Mucosa of gallbladder (tissue), 1 donor: Measurements from ENCODE around the gene IL18BP. TPM values are rescaled to one million over a fixed set of nuclear protein-coding genes. Genes with fewer than 3 reads are reported as not detected.

Experiments
- DNase-seq: peaks from one replicate; pipeline ENCODE4 v3.0.0-alpha.2; 2020; ENCODE audit warnings: low spot score
- total RNA-seq: library from RNA; stranded (reverse); gene quantifications from one replicate; pipeline ENCODE4 v1.2.1, GENCODE V29; 2021
- donor health status: DM: no; HTN: no; CAD: no.

Gene IL18BP
- 10.6 TPM for total RNA-seq

DNA sequence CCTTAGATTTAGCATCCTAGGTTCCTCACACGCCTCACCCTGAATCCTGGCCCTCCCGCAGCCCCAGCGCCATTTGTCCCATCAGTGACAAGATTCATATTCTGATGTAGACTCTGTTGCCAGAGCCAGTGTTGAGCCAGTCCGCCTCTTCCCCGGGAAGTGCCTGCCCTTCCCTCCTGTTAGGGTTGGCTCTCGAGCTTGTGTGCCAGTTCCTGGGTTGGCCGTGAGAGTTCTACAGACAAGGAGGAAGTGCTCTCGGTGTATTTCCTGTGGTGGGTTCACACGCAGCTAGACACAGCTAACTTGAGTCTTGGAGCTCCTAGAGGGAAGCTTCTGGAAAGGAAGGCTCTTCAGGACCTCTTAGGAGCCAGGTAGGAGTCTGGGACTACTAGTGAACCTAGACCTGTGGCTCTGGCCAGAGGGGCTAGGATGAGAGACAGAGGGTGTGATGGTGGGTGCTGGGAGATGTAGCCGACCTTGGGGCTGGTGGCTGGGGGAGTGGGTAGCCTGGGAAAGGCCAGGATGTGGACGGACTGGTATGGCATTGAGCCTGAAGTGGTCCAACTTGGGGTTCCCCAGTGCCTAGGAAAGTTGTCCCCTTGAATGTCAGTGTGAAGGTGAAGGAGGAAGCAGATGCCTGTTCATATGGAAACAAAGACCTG lies at the start of gene IL18BP:
TSS of gene IL18BP (plus strand) at position 261 of the 662 bp plus-strand sequence. CDS start 1,076 bp downstream, outside the sequence.
- DNase-seq, result no peak

- no peak for DNase-seq
These were observed 49.7 kb upstream of the IL18BP start for GRCh38 chr11:71949034-71949433.

- no peak for DNase-seq
These were observed 46.9 kb upstream of the IL18BP start for GRCh38 chr11:71951741-71952310.

DNA sequence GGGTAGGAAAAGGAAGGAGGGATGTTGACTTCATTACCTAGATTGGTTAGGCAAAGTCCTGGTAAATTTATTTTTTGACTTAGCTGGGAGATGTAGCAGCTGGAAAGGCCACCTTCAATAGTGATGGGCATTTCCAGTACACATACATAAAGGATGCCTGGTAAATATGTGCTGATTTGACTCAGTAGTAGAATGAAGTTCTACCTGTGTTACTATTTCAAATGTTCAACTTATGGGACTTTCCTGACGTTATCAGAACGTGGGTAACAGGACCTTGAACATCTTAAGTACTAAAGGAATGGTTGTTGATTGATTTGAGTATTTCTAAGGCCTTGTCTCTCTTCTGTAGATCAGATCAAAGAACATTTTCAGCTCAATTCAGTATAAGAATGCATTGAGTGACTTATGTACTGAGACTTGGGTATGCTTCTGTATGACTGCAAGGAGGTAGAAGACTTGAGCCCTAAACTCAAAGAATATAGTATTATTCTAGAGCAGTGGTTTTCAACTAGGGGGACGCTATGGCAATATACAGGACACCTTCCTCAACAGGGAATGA lies 42.7 kb upstream of the IL18BP start:
- no peak for DNase-seq

- DNase-seq, result no peak
These were observed 36.2 kb upstream of the IL18BP start for GRCh38 chr11:71962428-71963038.

- DNase-seq, result no peak
These were observed 35.2 kb upstream of the IL18BP start for GRCh38 chr11:71963468-71963867.

GRCh38 chr11:71964641-71965040 lies 34.1 kb upstream of the IL18BP start:
- no peak for DNase-seq

DNA sequence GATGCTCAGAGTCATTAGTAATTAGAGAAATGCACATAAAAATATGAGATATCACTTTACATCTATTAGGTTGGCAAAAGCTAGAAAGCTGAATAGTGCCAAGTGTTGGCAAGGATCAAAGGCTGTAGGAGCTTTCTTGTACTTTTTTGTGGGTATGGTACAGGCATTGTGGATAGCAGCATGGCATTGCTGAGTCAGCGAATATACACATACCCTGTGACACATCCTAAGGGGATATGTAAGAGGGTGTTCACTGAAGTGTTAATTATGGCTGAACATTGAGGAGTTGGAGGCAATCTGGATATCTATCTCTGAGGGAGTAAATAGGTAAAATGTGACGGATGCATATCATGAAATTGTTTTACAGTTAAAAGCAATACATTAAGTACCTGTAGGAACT lies 27.0 kb upstream of the IL18BP start:
- DNase-seq, result no peak

- DNase-seq, result no peak
These were observed 22.2 kb upstream of the IL18BP start for GRCh38 chr11:71976551-71976950.

DNA sequence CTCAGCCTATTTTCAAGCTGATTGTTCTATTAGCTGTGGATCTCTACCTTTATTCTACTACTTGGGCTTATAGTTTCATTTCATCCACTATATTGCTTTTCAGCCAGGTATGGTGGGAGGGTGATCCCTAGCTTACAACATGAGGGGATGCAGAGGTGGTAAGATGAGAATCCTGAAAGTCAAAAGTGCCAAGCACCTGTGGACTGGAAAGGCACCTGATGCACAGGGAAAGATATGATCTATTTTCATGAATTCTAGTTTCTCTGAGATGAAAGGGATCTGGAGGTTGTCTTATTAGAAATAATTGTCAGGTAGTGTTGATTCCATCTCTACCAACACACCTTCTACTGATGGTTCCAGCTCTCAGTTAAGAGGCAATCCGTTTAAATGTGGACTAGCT lies 21.6 kb upstream of the IL18BP start:
- no peak for DNase-seq

DNA sequence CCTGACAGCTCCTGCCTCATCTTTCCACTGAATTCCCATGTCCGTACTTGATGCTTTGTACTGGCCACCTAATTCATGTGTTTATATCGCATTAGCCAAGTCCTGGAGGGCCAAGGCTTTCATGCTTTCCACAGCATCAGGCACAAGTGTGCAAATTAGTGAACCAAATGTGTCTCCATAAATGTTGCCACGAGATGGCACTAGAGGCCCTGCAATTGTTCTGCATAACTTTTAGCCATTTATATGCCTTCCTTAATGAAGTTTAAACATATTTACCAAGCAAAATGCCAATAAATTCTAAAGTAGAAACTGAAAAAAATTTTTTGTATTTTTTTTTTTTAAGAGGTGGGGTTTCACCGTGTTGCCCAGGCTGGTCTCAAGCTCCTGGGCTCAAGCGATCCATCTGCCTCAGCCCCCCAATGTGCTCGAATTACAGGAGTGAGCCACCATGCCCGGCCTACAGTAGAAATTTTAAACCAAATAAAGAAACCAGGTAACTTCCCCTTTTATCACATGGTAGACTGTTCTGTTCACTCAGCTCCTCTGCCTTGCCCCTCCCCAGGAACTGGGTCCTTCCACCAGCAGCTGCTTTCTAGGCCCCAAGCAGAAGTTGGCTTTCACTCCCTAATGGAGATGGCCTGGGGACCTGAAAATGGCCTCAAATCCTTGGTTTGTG lies 20.8 kb upstream of the IL18BP start:
- peak; percentile 68 for DNase-seq

DNA sequence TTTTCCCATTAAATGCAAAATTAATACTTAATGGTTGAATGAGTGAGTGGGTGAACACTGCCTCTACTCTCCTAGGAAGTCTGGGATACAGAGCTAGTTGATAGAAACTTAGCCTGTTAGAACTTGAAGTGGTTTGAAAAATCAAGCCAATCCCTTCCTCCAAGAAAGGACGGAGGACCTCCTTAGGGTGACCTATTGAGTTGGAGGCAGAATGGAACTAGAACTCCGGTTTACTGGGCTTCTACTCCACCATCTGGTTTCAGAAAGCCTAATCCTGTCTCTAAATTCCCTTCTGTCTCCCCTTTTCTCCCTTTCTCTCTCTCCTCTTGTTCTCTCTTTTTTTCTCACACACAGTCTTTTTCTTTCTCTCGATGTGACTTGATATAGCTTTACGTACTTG lies 19.6 kb upstream of the IL18BP start:
- no peak for DNase-seq

DNA sequence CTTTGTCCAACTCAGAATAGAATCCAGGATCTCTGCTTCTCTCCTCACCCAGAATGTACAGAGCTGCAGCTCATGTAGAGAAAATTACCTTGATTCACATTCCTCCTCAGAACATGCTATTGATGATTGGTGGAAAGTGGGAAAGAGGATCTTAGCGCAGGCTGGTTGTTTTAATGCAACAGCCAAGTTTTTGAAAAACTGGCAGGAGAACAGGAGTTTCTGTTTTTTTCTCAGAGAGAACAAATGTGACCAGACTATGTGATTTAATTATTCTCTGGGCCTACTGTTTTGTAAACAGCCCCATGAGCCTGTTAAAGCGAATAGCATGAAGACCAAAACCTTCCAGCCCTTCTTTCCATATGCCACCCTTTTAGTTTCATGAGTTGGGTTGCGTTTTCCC lies 19.1 kb upstream of the IL18BP start:
- DNase-seq, result no peak

DNA sequence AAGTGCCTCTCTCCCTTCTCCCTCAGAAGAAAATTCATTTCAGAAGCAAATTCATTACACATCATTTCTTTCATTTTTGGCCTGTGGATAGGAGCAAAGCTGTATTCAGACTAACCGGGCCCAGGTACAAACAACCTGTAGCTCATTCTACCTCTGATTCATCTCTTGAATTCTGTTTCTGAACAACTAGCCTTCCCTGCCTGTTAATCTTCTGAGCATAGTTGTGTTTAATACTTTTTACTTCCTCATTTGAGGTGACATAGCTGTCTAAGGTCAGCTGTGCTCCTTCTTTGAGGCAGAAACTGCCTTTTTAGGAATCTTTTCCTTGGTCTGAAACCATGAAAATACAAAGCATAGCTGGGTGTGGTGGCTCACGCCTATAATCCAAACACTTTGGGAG lies 12.6 kb upstream of the IL18BP start:
- DNase-seq, result no peak

GRCh38 chr11:71987521-71987920 lies 11.2 kb upstream of the IL18BP start:
- DNase-seq, result no peak

- DNase-seq, result no peak
These were observed 10.7 kb upstream of the IL18BP start for GRCh38 chr11:71988050-71988449.

DNA sequence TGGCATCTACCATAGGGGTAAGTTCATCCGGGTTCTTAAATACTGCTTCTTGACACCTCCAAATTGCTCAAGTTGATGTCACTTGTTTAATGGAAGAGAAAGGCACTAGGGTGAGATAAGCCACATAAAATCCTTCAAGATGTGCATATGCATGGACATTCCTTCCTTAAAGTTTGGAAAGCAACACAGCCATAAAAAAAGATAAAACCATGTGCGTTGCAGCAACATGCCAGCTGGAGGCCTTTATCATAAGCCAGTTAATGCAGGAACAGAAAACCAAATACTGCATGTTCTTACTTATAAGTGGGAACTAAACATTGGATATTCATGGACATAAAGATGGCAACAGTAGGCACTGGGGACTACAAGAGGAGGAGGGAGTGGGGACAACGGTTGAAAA lies 8.0 kb upstream of the IL18BP start:
- DNase-seq, result no peak

- no peak for DNase-seq
These were observed 7.2 kb upstream of the IL18BP start for GRCh38 chr11:71991494-71991893.

DNA sequence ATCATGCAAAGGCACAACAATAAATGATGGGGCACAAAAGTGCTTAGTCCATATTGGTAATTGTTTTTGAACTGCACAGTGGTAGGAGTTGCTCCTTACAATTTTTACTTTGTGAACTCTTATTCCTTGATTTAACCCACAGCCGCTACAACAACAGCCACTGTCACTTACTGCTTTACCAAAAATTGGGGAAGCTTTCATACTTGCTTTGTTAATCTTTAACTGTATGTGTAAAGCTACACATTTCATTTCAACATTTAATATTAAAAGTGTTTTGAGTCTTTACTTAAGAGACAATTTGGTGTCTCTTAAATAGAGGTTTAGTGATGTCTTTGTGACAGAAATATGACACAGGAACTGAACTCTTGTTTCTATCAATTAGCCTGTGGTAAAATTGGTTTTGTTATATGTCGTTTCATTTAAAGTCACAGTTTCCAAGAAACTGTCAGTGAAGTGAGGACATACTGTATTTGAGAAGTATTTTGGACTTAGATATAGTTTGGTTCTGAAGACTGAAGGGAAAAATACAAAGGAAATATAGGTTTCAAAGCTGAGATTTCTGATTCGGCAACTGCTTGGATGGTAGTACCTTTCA lies 6.5 kb upstream of the IL18BP start:
- DNase-seq, result no peak

GRCh38 chr11:71994786-71995185 lies 3.9 kb upstream of the IL18BP start:
- no peak for DNase-seq

GRCh38 chr11:71995726-71996291 lies 2.9 kb upstream of the IL18BP start:
- no peak for DNase-seq

DNA sequence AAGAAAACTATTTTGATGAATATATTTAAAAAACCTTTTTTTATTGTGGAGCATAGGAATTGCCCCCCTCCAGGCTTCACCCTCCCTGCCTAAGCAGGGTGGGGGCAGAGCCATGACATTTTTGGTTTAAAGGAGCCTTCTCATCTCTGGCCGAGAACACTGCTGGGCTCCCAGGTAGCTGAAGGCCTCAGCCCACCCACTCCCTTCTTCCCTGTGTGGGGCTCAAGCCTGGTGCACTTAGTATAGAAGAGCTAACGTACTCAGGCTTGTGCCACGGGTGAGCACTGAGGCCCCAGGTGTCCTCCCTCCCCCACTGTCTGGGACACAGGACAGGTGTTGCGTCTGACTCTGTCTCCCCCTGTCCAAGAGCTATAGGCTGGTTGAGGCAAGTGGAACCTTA lies 2.2 kb upstream of the IL18BP start:
- no peak for DNase-seq
